Right renal pelvis (tissue), 4 donors: ENCODE data around the gene HBE1. TPM values are rescaled to one million over a fixed set of nuclear protein-coding genes. Genes with fewer than 3 reads are reported as not detected.

Source experiments
- DNase-seq, 4 donors: peaks; one replicate each; pipeline ENCODE4 v3.0.0-alpha.2; 2013; ENCODE audit warnings: low read depth in 4 of 4, low spot score in 3 of 4, missing footprints in 1 of 4
- polyA plus RNA-seq, 4 donors: library from polyadenylated mRNA; unstranded; fragments of 120-200 nt; gene quantifications; one replicate each; pipeline ENCODE4 v1.2.1, GENCODE V29; 2013; ENCODE audit not compliant: insufficient read length in 4 of 4

The HBE1 gene
- polyA plus RNA-seq, 4 donors = 6.6 to 11.6 (median 7.4) TPM

DNA sequence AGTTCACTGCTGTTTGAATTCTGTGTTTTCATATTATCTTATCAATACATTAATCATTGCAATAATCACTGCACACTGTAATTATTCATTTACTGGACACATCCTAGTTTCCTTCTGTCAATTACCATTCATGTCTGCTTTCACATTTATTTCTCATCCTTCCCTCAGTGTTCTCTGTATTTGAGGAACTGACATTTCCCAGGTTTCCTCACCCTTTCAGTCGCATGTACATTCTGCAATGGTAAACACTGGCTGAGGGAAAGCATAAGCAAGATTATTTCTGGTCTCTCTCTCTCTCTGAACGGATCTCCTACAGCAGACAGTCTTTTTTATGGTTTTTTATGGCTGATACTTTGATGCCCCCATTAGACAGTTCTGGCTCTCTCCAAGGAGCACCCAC lies 31.3 kb downstream of the HBE1 start:
- no peak for DNase-seq

DNA sequence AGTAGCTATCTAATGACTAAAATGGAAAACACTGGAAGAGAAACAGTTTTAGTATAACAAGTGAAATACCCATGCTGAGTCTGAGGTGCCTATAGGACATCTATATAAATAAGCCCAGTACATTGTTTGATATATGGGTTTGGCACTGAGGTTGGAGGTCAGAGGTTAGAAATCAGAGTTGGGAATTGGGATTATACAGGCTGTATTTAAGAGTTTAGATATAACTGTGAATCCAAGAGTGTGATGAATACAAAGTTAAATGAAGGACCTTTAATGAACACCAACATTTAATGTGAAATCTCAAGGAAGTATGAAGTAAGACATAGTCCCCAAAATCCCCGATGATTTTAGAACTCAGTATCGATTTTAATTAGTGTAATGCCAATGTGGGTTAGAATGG lies 32.3 kb downstream of the HBE1 start:
- DNase-seq = no peak

DNA sequence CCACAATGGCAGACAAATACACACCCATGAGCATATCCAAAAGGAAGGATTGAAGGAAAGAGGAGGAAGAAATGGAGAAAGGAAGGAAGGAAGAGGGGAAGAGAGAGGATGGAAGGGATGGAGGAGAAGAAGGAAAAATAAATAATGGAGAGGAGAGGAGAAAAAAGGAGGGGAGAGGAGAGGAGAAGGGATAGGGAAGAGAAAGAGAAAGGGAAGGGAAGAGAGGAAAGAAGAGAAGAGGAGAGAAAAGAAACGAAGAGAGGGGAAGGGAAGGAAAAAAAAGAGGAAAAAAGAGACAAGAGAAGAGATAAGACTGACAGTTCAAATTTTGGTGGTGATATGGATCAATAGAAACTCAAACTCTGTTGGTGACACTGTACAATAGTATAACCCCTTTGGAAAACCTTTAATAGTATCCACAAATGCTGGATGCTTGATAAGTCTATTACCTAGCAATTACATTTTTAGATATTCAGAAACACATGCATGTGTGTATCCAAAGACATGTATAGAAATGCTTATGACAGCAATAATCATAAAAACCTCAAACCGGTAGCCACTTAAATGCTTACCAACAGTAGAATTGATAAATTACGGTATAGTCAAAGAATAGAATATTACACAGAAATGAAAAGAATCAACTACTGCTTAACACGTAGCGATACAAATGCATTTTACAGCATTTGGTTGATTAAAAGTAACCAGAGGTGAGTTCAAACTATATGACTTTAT lies 34.2 kb downstream of the HBE1 start:
- DNase-seq = no peak

DNA sequence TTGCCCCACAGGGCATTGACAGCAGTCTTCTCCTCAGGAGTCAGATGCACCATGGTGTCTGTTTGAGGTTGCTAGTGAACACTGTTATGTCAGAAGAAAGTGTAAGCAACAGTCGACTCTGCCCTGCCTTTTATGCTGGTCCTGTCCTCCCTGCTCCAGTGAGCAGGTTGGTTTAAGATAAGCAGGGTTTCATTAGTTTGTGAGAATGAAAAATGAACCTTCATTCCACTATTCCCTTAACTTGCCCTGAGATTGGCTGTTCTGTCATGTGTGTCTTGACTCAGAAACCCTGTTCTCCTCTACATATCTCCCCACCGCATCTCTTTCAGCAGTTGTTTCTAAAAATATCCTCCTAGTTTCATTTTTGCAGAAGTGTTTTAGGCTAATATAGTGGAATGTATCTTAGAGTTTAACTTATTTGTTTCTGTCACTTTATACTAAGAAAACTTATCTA lies 35.3 kb downstream of the HBE1 start, which contains the start of gene HBD:
HBD (minus strand) TSS at position 103 of the 454 bp plus-strand sequence; CDS start at position 53, 50 bp downstream.
- no peak for DNase-seq

DNA sequence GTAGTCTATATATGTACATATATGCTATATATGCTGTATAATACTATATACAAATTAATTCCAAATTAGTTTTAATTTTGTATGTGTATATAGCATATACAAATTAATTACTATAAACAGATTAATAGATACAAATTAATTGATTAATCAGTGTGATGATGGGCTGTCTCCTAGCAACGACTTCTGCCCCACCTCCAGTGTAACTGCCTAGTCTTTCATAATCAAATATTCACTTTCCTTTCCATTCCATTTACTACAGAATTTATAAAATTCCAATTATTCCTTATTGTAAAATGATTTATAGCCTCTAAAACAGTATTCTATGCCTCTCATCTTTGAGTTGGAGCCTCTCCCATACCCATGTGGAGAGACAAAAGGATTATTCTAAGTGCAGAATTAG lies 36.4 kb downstream of the HBE1 start:
- no peak for DNase-seq

DNA sequence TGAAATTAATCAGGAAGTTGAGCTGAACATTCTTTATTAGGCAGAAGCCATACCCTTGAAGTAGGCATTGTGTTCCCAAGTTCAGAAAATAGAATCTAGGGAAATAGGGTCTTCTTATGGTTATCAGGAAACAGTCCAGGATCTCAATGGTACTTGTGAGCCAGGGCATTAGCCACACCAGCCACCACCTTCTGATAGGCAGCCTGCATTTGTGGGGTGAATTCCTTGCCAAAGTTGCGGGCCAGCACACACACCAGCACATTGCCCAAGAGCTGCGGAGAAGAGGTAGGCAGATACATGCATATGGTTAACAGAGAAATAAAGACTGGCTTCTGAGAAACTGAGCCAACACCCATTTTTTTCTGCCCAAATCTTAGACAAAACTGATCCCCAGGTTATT lies 36.9 kb downstream of the HBE1 start:
- DNase-seq = no peak

DNA sequence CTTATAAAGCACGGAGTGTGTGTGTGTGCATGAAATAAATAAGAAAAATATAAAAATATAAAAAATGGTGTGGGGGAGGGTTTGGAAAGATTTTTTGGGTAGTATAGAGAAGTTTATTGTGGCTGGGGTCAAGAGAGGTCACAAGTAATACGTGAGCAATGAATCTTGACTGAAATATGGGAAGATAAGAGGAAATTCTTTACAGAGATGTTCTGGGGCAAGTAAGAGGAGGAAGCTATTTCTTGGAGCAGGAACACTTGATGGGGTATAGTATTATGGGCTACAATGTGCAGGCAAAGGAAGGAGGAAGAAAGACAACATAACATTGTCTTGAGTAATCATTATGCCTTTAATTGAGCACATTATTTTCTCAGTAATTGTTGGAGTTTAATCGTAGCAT lies 37.6 kb downstream of the HBE1 start:
- DNase-seq = no peak

DNA sequence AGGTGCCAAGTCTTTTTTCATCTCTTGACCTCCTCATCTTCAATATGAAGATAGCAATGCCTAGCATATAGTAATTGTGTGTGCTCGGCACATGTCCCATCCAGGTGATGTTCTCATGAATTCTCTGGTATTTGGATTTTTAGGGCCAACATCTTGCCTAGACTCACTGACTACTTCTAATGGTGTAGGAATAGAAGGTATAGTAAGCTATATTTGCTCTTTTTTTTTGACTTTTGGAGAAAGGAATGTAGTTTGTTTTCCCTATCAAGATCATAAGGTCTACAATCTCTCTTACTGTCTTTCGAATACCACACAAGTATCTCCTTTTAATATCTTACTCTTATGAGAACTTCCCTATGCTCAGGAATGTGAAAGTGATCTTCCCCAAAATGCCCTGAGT lies 38.6 kb downstream of the HBE1 start:
- DNase-seq = no peak

DNA sequence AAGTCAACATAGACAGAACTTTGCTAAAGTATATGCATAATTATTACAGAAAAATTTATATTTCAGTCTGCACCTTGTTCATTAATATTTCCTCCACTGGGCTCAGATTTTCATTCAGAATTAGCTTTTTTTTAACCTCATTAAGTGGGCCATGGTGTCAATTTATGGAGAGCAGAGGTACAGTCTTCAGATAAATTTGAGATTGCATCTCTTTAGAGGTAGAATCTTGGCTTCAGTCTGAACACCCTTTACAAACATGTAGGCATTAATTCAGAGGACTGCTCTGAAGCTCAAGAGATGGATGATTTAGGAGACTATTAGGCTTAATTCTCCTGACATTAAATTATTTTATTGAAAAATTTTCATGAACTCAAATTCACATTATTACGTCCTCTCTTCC lies 39.5 kb downstream of the HBE1 start:
- DNase-seq = no peak

DNA sequence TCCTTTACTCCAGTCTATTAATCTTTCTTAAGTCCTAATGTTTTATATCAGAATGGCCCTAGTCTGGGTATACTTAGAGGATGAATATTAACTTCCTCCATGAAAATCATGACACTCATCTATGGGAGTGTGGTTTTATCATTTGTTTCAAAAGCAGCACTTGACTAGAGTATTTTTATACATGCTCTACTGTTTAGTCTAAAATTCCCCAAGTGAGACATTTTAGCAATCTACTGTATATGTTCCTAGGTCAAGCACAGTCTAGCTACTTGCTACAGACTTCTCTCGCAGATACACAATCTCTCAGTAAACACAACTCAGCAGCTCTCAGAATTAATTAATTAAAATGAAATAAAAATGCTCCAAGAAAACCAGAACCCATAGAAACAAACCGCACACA lies 39.9 kb downstream of the HBE1 start:
- DNase-seq = no peak

DNA sequence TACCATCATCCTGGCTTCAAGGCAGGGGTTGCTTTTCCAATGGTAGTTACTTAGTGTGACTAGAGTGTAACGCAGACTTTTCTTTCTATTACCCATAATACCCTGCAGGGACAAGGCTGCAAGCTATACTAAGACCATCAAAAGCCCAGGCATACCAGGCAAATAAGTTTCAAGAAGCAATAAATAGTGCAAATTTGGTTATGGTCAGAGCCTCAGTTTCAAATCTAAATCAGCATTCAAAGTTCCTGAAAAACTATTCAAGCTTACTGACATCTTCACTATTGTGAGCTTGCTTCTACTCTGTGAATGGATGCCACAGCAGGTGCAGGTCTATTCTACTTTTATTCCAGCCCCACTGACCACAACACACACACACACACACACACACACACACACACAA lies 40.4 kb downstream of the HBE1 start:
- no peak for DNase-seq

DNA sequence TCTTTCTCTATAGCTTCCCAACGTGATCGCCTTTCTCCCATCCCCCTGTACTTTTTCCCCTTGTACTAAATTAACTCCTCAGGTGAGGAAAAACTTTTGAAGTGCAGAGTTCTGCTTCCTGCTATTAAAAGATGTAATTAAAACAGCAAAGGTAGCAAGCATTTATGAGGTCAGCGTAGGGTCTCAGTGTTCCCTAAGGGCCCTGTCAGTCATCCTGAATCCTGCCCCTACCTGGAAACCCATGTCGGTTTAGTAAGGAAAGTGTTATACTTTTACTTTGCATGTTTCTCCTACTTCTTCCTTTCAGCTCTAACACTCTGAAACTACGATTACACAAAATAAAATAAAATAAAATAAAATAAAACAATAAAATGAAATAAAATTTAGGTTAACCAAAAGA lies 41.6 kb downstream of the HBE1 start:
- DNase-seq = no peak

DNA sequence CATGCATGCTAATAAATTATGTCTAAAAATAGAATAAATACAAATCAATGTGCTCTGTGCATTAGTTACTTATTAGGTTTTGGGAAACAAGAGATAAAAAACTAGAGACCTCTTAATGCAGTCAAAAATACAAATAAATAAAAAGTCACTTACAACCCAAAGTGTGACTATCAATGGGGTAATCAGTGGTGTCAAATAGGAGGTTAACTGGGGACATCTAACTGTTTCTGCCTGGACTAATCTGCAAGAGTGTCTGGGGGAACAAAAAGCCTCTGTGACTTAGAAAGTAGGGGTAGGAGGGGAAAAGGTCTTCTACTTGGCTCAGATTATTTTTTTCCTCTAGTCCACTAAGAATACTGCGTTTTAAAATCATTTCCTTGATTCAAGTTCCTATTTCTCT lies 42.1 kb downstream of the HBE1 start:
- DNase-seq = no peak

DNA sequence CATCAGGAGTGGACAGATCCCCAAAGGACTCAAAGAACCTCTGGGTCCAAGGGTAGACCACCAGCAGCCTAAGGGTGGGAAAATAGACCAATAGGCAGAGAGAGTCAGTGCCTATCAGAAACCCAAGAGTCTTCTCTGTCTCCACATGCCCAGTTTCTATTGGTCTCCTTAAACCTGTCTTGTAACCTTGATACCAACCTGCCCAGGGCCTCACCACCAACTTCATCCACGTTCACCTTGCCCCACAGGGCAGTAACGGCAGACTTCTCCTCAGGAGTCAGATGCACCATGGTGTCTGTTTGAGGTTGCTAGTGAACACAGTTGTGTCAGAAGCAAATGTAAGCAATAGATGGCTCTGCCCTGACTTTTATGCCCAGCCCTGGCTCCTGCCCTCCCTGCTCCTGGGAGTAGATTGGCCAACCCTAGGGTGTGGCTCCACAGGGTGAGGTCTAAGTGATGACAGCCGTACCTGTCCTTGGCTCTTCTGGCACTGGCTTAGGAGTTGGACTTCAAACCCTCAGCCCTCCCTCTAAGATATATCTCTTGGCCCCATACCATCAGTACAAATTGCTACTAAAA lies 42.9 kb downstream of the HBE1 start, which contains the start of gene HBB:
HBB (minus strand) TSS at position 340 of the 579 bp plus-strand sequence; CDS start at position 290, 50 bp downstream.
- no peak for DNase-seq

DNA sequence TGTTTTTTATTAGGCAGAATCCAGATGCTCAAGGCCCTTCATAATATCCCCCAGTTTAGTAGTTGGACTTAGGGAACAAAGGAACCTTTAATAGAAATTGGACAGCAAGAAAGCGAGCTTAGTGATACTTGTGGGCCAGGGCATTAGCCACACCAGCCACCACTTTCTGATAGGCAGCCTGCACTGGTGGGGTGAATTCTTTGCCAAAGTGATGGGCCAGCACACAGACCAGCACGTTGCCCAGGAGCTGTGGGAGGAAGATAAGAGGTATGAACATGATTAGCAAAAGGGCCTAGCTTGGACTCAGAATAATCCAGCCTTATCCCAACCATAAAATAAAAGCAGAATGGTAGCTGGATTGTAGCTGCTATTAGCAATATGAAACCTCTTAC lies 44.3 kb downstream of the HBE1 start:
- no peak for DNase-seq

DNA sequence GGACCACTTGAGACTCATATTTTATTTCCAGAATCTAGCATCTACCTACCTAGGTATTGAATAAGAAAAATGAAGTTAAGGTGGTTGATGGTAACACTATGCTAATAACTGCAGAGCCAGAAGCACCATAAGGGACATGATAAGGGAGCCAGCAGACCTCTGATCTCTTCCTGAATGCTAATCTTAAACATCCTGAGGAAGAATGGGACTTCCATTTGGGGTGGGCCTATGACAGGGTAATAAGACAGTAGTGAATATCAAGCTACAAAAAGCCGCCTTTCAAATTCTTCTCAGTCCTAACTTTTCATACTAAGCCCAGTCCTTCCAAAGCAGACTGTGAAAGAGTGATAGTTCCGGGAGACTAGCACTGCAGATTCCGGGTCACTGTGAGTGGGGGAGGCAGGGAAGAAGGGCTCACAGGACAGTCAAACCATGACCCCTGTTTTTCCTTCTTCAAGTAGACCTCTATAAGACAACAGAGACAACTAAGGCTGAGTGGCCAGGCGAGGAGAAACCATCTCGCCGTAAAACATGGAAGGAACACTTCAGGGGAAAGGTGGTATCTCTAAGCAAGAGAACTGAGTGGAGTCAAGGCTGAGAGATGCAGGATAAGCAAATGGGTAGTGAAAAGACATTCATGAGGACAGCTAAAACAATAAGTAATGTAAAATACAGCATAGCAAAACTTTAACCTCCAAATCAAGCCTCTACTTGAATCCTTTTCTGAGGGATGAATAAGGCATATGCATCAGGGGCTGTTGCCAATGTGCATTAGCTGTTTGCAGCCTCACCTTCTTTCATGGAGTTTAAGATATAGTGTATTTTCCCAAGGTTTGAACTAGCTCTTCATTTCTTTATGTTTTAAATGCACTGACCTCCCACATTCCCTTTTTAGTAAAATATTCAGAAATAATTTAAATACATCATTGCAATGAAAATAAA lies 44.9 kb downstream of the HBE1 start:
- no peak for DNase-seq

DNA sequence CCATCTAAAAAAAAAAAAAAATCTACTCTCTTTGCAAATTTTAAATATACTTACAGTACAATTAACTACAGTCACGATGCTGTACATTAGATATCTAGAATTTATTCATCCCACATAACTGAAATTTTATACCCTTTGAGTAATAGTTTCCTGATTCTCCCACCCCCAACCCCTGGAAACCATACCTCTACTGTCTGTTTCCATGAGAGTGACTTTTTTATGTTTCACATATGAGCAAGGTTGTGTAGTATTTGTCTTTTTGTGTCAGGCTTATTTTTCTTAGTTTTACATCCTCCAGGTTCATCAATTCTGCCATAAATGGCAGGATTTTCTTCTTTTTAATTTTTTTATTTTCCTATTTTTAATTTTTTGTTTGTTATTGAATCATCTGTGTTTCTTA lies 46.1 kb downstream of the HBE1 start:
- no peak for DNase-seq

DNA sequence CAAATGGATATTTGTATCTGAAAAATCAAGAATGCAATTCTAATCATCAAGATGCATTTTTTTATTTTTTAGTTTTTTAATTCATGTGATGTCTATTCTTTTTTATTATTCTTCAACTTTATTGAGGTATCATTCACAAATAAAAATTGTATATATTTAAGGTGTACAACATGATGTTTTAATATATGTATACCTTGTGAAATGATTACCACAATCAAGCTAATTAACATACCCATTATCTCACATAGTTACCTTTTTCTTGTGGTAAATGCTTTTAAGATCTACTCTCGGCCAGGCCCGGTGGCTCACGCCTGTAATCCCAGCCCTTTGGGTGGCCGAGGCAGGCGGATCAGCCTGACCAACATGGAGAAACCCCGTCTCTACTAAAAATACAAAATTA lies 46.6 kb downstream of the HBE1 start:
- no peak for DNase-seq
